Left ventricle myocardium inferior (tissue), 1 donor: ENCODE data around the gene COMMD7. TPM values are rescaled to one million over a fixed set of nuclear protein-coding genes. Genes with fewer than 3 reads are reported as not detected.
"Not testable (repeated sequence)": the region's sequence is repeated elsewhere in the genome, so short reads cannot be mapped to it uniquely, and the experiment has no call there.

Source experiments
- DNase-seq: peaks from one replicate; pipeline ENCODE4 v3.0.0-alpha.2; 2020
- H3K27ac ChIP-seq: fragments of 200-600 bp; replicated peaks from 2 replicates; pipeline ENCODE4 v1.8.0; 2021
- H3K27me3 ChIP-seq: fragments of 200-600 bp; 2 replicates; pipeline ENCODE4 v1.8.0; 2021; ENCODE audit warnings: low read depth
- H3K36me3 ChIP-seq: fragments of 200-600 bp; 2 replicates; pipeline ENCODE4 v1.8.0; 2021
- H3K4me1 ChIP-seq: fragments of 200-600 bp; 2 replicates; pipeline ENCODE4 v1.8.0; 2021
- H3K4me3 ChIP-seq: fragments of 200-600 bp; 2 replicates; pipeline ENCODE4 v1.8.0; 2021; ENCODE audit warnings: mild to moderate bottlenecking, moderate library complexity
- H3K9me3 ChIP-seq: fragments of 200-600 bp; replicated peaks from 2 replicates; pipeline ENCODE4 v1.8.0; 2021
- CTCF ChIP-seq: fragments of 200-600 bp; IDR thresholded peaks from 2 replicates; pipeline ENCODE4 v1.8.0; 2021; ENCODE audit warnings: antibody characterized with exemption, mild to moderate bottlenecking, borderline replicate concordance
- intact Hi-C: fragments of 100-400 bp; cut with micrococcal nuclease; formaldehyde crosslinking; loops from one replicate; pipeline ENCODE4 v1.11.0; 2022
- total RNA-seq: library from RNA; stranded (reverse); fragmentation: NEBNext Ultra II Directional; extraction: Animal tissue kit (Norgen Biotek cat#: 25700); gene quantifications from one replicate; pipeline ENCODE4 v1.2.1, GENCODE V29; 2021
- donor health status: DM: no; HTN: yes; CAD: no; lungs with severe emphysema.

The COMMD7 gene
- total RNA-seq, 1 donor from 2014 or later, result 47.2 TPM

DNA sequence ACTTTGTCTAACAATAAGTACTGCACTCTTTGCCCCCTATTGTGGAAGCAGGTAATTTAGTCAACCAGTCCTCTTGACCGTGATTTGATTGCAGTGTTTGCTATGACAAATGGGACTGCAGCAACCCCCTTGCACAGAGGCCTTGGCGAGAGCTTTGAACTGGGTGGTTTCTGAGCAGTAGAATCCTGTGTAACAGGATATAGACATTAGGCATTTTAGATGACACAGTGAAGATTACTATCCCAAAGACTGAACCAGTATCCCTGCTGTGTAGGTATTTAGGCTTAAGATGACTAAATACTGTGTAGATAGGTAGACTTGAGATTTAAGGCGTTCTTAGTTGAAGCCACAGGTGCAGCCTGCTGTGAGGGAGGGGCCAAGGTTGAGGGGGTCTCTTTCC is 28.8 kb upstream of the COMMD7 start:
- Histone ChIP-seq H3K9me3 (no peaks in the 10 kb centered on the region), H3K36me3 (no peaks in the 10 kb centered on the region), H3K4me1 (peaks cover 8% of the 10 kb centered on the region), H3K4me3 (no peak overlapping the region), H3K27ac (no peak overlapping the region), H3K27me3 (no peaks in the 10 kb centered on the region)
- no peak for DNase-seq
- TF ChIP-seq CTCF, result no peak
- intact Hi-C loops, result no loop called here

GRCh38 chr20:32767418-32768198 is 24.3 kb upstream of the COMMD7 start:
- Histone ChIP-seq H3K4me3 (no peak overlapping the region), H3K4me1 (peaks cover 14% of the 10 kb centered on the region), H3K27ac (no peak overlapping the region), H3K36me3 (no peaks in the 10 kb centered on the region), H3K9me3 (no peaks in the 10 kb centered on the region), H3K27me3 (no peaks in the 10 kb centered on the region)
- TF ChIP-seq CTCF, result no peak
- intact Hi-C loops, result no loop called here
- DNase-seq, result no peak

- intact Hi-C loops, H3K36me3 ChIP-seq, H3K27me3 ChIP-seq, H3K4me3 ChIP-seq, DNase-seq, H3K27ac ChIP-seq, H3K9me3 ChIP-seq: not testable (repeated sequence)
- H3K4me1 ChIP-seq, result peaks cover 24% of the 10 kb centered on the region
Measured at GRCh38 chr20:32765230-32765875, 22.1 kb upstream of the COMMD7 start.

GRCh38 chr20:32764005-32764960 is 21.0 kb upstream of the COMMD7 start:
- H3K4me3 ChIP-seq, result no peak overlapping the region
- H3K27ac ChIP-seq, result no peak overlapping the region
- TF ChIP-seq CTCF, result no peak
- no peak for DNase-seq
- no peaks in the 10 kb centered on the region for H3K9me3 ChIP-seq
- no peaks in the 10 kb centered on the region for H3K36me3 ChIP-seq
- no peaks in the 10 kb centered on the region for H3K27me3 ChIP-seq
- peaks cover 24% of the 10 kb centered on the region for H3K4me1 ChIP-seq
- intact Hi-C loops, result no loop called here

DNA sequence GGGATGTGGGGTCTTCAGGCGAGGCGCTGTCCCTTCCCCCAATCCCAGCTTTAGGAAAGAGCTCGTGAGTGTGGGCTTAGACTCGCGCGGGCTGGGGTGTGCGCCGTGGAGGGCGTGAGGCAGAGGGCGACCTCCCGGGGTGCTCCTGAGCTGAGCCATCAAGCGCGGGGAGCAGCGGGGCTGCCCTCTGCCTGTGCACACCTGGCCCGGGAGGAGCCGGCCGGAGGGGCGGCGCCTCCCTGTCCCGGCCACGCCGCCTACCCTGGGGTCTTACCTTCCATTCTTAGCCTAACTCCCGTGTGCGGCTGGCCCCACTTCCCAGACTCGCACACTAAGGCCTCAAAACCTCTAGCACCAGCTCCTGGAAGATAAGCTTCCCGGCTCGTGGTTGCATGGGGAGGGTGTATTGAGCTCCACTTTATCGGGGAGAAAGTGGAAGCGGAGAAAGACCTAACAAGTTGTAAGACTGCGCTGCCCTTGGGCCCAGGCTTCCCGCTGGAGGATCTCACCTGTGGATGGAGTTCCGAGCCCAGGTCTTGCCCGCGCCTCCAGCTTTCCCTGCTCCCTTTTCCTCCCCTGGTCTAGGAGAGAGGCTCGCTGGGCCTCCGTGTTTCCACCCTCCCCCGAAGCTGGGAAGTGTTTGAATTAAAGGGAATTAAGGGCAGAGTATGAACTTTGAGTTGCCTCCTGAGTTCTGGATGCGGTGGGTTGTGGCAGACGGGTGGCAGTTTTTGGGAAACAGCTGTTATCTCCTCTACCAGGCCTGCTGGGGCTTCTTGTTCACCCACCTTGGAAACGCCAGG is 20.1 kb upstream of the COMMD7 start:
- DNase-seq, result no peak
- TF ChIP-seq CTCF, result no peak
- H3K27ac ChIP-seq, result no peak overlapping the region
- intact Hi-C loops, result no loop called here
- H3K9me3 ChIP-seq, result no peaks in the 10 kb centered on the region
- peak overlapping the region; percentile 77 for H3K4me3 ChIP-seq
- H3K4me1 ChIP-seq, result peaks cover 24% of the 10 kb centered on the region
- H3K27me3 ChIP-seq, result no peaks in the 10 kb centered on the region
- H3K36me3 ChIP-seq, result no peaks in the 10 kb centered on the region
